ENCODE measurements around the gene DLST.

The DLST gene

GRCh38 chr14:74936151-74936550 lies 54.4 kb downstream of the DLST start:
- H3K27ac ChIP-seq = no peak overlapping the region
- TF ChIP-seq ZFX (IDR thresholded peaks at IDR 0.05; ENCODE audit: borderline replicate concordance) (no peak), CTCF (IDR thresholded peaks at IDR 0.05) (no peak)

- H3K27ac ChIP-seq = no peak overlapping the region
- TF ChIP-seq ZFX (IDR thresholded peaks at IDR 0.05; ENCODE audit: borderline replicate concordance) = no peak
- no peak for TF ChIP-seq CTCF (IDR thresholded peaks at IDR 0.05)
Measured at GRCh38 chr14:74936731-74937130, 55.0 kb downstream of the DLST start.

GRCh38 chr14:74937171-74937570 lies 55.5 kb downstream of the DLST start:
- TF ChIP-seq ZFX (IDR thresholded peaks at IDR 0.05; ENCODE audit: borderline replicate concordance) (no peak), CTCF (IDR thresholded peaks at IDR 0.05) (no peak)
- no peak overlapping the region for H3K27ac ChIP-seq

- no peak overlapping the region for H3K27ac ChIP-seq
Measured at GRCh38 chr14:74938531-74939495, 57.1 kb downstream of the DLST start.

GRCh38 chr14:74940956-74941565 lies 59.3 kb downstream of the DLST start:
- TF ChIP-seq ZFX (IDR thresholded peaks at IDR 0.05; ENCODE audit: borderline replicate concordance) = no peak
- TF ChIP-seq CTCF (IDR thresholded peaks at IDR 0.05) = no peak
- H3K27ac ChIP-seq = no peak overlapping the region

More at GRCh38 chr14:74938531-74939495, 57.1 kb downstream of the DLST start:
- TF ChIP-seq ZFX (IDR thresholded peaks at IDR 0.05; ENCODE audit: borderline replicate concordance) (no peak), CTCF (IDR thresholded peaks at IDR 0.05) (no peak)

GRCh38 chr14:74941676-74942097 lies 60.0 kb downstream of the DLST start:
- no peak for TF ChIP-seq CTCF (IDR thresholded peaks at IDR 0.05)
- no peak for TF ChIP-seq ZFX (IDR thresholded peaks at IDR 0.05; ENCODE audit: borderline replicate concordance)
- no peak overlapping the region for H3K27ac ChIP-seq

- no peak overlapping the region for H3K27ac ChIP-seq
- no peak for TF ChIP-seq CTCF (IDR thresholded peaks at IDR 0.05)
- TF ChIP-seq ZFX (IDR thresholded peaks at IDR 0.05; ENCODE audit: borderline replicate concordance) = no peak
Measured at GRCh38 chr14:74942181-74942580, 60.5 kb downstream of the DLST start.
